Measurements from ENCODE around the gene USF2. TPM values are rescaled to one million over a fixed set of nuclear protein-coding genes. Genes with fewer than 3 reads are reported as not detected.

USF2 gene
- total and polyA plus RNA-seq, 2 of the 4 experiments (the other 2 are of a cell fraction): 21.3 to 65.6 TPM

DNA sequence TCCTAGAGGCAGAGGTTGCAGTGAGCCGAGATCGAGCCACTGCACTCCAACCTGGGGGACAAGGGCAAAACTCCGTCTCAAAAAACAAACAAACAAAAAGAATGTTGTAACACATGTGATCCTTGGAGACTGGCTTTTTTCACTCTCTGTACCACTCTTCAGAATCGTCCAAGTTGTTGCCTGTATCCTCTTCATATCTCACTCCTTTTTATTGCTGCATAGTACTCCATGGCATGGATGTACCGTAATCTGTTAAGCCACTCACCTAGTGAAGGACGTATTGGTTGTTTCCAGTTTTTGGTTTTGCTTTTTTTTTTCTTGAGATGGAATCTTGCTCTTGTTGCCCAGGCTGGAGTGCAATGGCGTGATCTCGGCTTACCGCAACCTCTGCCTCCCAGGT lies 53.3 kb downstream of the USF2 start:
- intact Hi-C loops (cut with micrococcal nuclease) (no loop called here), dilution Hi-C loops (cut with HindIII; ENCODE audit: low sequenced_read_pairs, unreplicated experiment) (no loop called here), in situ Hi-C loops (cut with MboI; ENCODE audit: low sequenced_read_pairs) (no loop called here)
- Histone ChIP-seq H2BK120ac (ENCODE audit: low read depth, low read length) (no peak overlapping the region), H2BK5ac (ENCODE audit: low read depth, low read length, poor library complexity, severe bottlenecking) (no peak overlapping the region), H2BK20ac (ENCODE audit: low read depth, low read length) (no peak overlapping the region), H3K4me1 (ENCODE audit: control insufficient read depth, insufficient read depth, low read length) (peaks cover 5% of the 10 kb centered on the region), H4K20me1 (ENCODE audit: insufficient read depth, low read length) (no peaks in the 10 kb centered on the region), H3K27ac (ENCODE audit: insufficient read depth, low read length) (no peak overlapping the region), H4K91ac (ENCODE audit: insufficient read depth, low read depth, low read length) (no peak overlapping the region), H3K4ac (ENCODE audit: low read depth, low read length) (no peak overlapping the region), H2AFZ (replicated peaks; ENCODE audit: low read length, poor library complexity) (no peak overlapping the region), H3K9ac (ENCODE audit: low read depth, low read length) (no peak overlapping the region), H3K4me3 (ENCODE audit: insufficient read depth, low read depth, low read length) (no peak overlapping the region), H4K5ac (ENCODE audit: low read depth, low read length) (no peak overlapping the region), H3K56ac (ENCODE audit: extremely low read depth, insufficient read depth, low read length) (no peak overlapping the region), H3K4me2 (ENCODE audit: low read depth, low read length) (no peak overlapping the region), H3K9me3 (ENCODE audit: control insufficient read depth, insufficient read depth, low read length) (peaks cover 4% of the 10 kb centered on the region), H3K23ac (ENCODE audit: low read depth, low read length) (no peak overlapping the region), H3K36me3 (ENCODE audit: control insufficient read depth, insufficient read depth, low read length) (no peaks in the 10 kb centered on the region), H2AK5ac (ENCODE audit: low read depth, low read length) (no peak overlapping the region), H3K14ac (replicated peaks; ENCODE audit: low read depth, low read length) (no peak overlapping the region), H4K8ac (ENCODE audit: low read depth in 2 of 2, low read length in 2 of 2) (no peak overlapping the region), H2AK9ac (replicated peaks; ENCODE audit: low read depth, low read length, poor library complexity) (no peak overlapping the region), H3K27me3 (ENCODE audit: control insufficient read depth, insufficient read depth, low read length) (peaks cover 3% of the 10 kb centered on the region), H3K9me1 (ENCODE audit: insufficient read depth, low read length) (0 out of 2 replicates have a peak, but pooled peaks cover 5% of the 10 kb centered on the region), H2BK15ac (ENCODE audit: low read depth, low read length) (no peak overlapping the region), H3K79me1 (ENCODE audit: low read depth in 1 of 2, low read length in 2 of 2) (no peaks in the 10 kb centered on the region), H3K18ac (ENCODE audit: low read depth, low read length) (no peak overlapping the region)
- DNase-seq: no peak
- TF ChIP-seq CEBPB (IDR thresholded peaks at IDR 0.05; ENCODE audit: low read depth, low read length) (no peak), RFX5 (IDR thresholded peaks at IDR 0.05; ENCODE audit: low read depth, low read length) (no peak), RAD21 (IDR thresholded peaks at IDR 0.05; ENCODE audit: low read length) (no peak)
- no CpG with 5 or more reads among the region's 9 CpGs for WGBS, 2 experiments (ENCODE audit: extremely low coverage in 2 of 2, insufficient read length in 1 of 2)
- POLR2A ChIA-PET (ENCODE audit: unreplicated experiment): no interaction called here
- BruUV-seq (replicated peaks): no TSS peak
- no peak for ATAC-seq (ENCODE audit: low read depth)
- CTCF ChIA-PET: no interaction called here

Measured in IMR-90 (cell line).